BLaER1 treated with 17β-estradiol and CSF1 and Interleukin-3, amounts not matched to agents 10 nM and 100 nM (cell line): Measurements from ENCODE around the gene TUBA4A.
"Not testable (repeated sequence)": the region's sequence is repeated elsewhere in the genome, so short reads cannot be mapped to it uniquely, and the experiment has no call there.

Experiments used
- H3K27ac ChIP-seq, 11 experiments: shearing (Covaris generic); formaldehyde crosslinking; 2 replicates each; pipeline ENCODE4 v1.8.1; 2022
- H3K27me3 ChIP-seq, 11 experiments: shearing (Covaris generic); formaldehyde crosslinking; 2 replicates each; pipeline ENCODE4 v1.8.1; 2022
- H3K36me3 ChIP-seq, 11 experiments: shearing (Covaris generic); formaldehyde crosslinking; 2 replicates each; pipeline ENCODE4 v1.8.1; 2022
- H3K4me1 ChIP-seq, 10 experiments: shearing (Covaris generic); formaldehyde crosslinking; 2 replicates each; pipeline ENCODE4 v1.8.1; 2022
- H3K4me2 ChIP-seq, 11 experiments: shearing (Covaris generic); formaldehyde crosslinking; 2 replicates each; pipeline ENCODE4 v1.8.1; 2022
- H3K4me3 ChIP-seq, 10 experiments: shearing (Covaris generic); formaldehyde crosslinking; 2 replicates each; pipeline ENCODE4 v1.8.1; 2022
- H3K9ac ChIP-seq, 11 experiments: shearing (Covaris generic); formaldehyde crosslinking; 2 replicates each; pipeline ENCODE4 v1.8.1; 2022
- H3K9me3 ChIP-seq, 11 experiments: shearing (Covaris generic); formaldehyde crosslinking; replicated peaks in 1 of 11; 2 replicates each; pipeline ENCODE4 v1.8.1; 2022
- H4K20me1 ChIP-seq, 11 experiments: shearing (Covaris generic); formaldehyde crosslinking; 2 replicates each; pipeline ENCODE4 v1.8.1; 2022
- Cebpa-rat ChIP-seq, 11 experiments: shearing (Covaris generic); IDR thresholded peaks; 2 replicates each; pipeline ENCODE4 v1.8.1; 2022

The TUBA4A gene

DNA sequence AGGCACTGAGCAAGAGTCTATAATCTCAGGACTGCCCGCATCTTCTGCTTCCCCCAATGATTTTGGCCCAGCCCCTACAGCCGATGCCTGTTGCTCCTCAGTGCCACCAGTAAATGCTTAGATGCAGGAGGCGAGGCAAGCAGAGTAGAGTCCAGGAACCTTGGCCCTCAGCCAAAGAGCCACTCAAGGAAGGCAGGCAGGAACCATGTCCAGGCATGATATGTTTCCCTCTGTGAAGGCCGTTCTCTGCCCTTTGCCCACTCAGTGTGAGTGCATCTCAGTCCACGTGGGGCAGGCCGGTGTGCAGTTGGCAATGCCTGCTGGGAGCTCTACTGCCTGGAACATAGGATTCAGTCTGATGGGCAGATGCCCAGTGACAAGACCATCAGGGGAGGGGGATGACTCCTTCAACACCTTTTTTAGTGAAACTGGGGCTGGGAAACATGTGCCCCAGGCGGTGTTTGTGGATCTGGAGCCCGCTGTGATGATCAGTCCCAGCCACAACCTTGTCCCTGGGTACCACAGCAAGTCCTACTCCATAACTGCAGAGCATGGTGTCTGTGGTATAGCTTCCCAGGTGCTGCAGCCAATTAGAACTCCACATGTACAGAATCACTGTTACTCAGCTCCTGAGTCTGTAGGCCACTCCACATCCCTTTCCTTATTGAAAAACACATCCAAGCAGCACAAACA is 15.8 kb upstream of the TUBA4A start:
- Histone ChIP-seq H3K4me2 (no peak overlapping the region), H3K36me3 (no peaks in the 10 kb centered on the region), H3K27ac (no peak overlapping the region), H3K9me3 (no peaks in the 10 kb centered on the region), H3K4me1 (peaks cover 0 to 8% (median 0%) of the 10 kb centered on the region in 10 experiments; a peak in 4 of 20 replicates), H3K27me3 (no peaks in the 10 kb centered on the region), H3K4me3 (no peak overlapping the region), H4K20me1 (no peaks in the 10 kb centered on the region; a peak in 2 of 22 replicates), H3K9ac (no peak overlapping the region)
- TF ChIP-seq Cebpa-rat (IDR thresholded peaks at IDR 0.05): no peak

DNA sequence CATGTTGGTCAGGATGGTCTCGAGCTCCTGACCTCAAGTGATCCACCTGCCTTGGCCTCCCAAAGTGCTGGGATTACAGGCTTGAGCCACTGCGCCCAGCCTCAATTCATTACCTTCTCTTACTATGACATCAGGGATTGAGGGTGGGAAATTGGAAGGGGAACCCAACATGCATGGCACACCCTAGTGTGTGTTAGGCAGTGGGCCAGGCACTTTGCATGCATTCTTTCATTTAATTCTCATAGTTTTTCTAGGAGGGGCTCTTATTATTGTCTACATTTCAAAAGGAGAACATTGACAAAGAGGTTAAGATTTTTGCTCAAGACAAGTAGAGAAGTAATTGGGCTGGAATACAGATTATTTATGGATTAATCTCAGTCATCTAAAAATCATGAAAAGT is 14.6 kb upstream of the TUBA4A start:
- Histone ChIP-seq H3K4me3 (no peak overlapping the region), H3K27me3 (no peaks in the 10 kb centered on the region), H3K4me1 (peaks cover 0 to 8% (median 0%) of the 10 kb centered on the region in 10 experiments; a peak in 4 of 20 replicates), H3K36me3 (no peaks in the 10 kb centered on the region), H4K20me1 (no peaks in the 10 kb centered on the region; a peak in 1 of 22 replicates), H3K27ac (no peak overlapping the region), H3K9me3 (no peaks in the 10 kb centered on the region), H3K9ac (no peak overlapping the region), H3K4me2 (no peak overlapping the region)
- TF ChIP-seq Cebpa-rat (IDR thresholded peaks at IDR 0.05): no peak

DNA sequence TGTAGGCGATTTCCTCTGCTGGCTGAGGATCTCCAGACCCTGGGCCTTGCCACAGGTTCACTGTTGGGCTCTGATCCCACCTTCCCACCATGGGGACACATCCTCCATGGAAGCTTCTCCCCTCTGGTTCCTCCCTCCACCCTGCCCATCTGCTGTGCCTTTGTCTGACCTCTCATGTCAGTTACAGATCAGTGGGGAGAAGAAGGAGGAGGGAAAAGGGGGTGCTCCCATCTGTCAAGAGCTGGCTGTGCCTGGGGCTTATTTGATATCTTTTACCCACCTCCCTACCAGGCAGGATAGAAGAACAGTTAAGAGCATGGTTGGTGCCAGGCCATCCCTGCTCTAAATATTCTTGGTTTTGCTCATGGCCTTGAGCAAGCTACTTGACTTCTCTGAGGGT is 13.2 kb upstream of the TUBA4A start:
- H3K4me1 ChIP-seq: peaks cover 0 to 8% (median 2%) of the 10 kb centered on the region in 10 experiments; a peak in 8 of 20 replicates
- no peaks in the 10 kb centered on the region for H3K9me3 ChIP-seq
- no peak overlapping the region for H3K9ac ChIP-seq
- no peaks in the 10 kb centered on the region for H3K27me3 ChIP-seq
- H3K36me3 ChIP-seq: no peaks in the 10 kb centered on the region
- H3K4me3 ChIP-seq: no peak overlapping the region
- H3K4me2 ChIP-seq: peak overlapping the region in 1 of 11 experiments; percentile 5; a peak in 1 of 22 replicates
- no peak for TF ChIP-seq Cebpa-rat (IDR thresholded peaks at IDR 0.05)
- no peaks in the 10 kb centered on the region; a peak in 1 of 22 replicates for H4K20me1 ChIP-seq
- no peak overlapping the region for H3K27ac ChIP-seq

DNA sequence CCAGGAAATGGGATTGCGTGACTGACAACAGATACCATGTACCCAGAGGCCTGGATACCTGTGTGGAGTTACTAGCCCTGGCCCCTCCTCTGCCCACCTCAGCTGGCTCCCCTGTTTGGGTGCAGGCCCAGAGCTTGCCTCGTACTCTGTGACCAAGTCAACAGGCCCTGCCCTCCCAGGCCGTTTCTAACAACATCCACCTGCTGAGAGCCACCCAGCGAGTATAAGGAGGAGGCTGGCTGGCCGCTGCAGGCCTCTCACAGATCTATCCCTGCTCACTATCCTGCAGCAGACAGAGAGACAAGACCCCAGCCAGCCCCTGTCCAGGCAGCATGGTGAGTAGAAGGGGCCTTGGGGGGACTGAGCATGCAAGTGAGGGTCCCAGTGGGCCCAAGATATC is 12.5 kb upstream of the TUBA4A start:
- H3K27me3 ChIP-seq: no peaks in the 10 kb centered on the region
- no peak overlapping the region for H3K4me3 ChIP-seq
- H3K27ac ChIP-seq: no peak overlapping the region
- no peaks in the 10 kb centered on the region; a peak in 1 of 22 replicates for H4K20me1 ChIP-seq
- H3K4me2 ChIP-seq: 0 out of 22 replicates have a peak overlapping the region, but pooled peaks of 1 of the 11 experiments have one; percentile 5
- TF ChIP-seq Cebpa-rat (IDR thresholded peaks at IDR 0.05): no peak
- no peak overlapping the region for H3K9ac ChIP-seq
- H3K36me3 ChIP-seq: no peaks in the 10 kb centered on the region
- H3K9me3 ChIP-seq: no peaks in the 10 kb centered on the region
- H3K4me1 ChIP-seq: peaks cover 2 to 14% (median 9%) of the 10 kb centered on the region in 10 experiments

DNA sequence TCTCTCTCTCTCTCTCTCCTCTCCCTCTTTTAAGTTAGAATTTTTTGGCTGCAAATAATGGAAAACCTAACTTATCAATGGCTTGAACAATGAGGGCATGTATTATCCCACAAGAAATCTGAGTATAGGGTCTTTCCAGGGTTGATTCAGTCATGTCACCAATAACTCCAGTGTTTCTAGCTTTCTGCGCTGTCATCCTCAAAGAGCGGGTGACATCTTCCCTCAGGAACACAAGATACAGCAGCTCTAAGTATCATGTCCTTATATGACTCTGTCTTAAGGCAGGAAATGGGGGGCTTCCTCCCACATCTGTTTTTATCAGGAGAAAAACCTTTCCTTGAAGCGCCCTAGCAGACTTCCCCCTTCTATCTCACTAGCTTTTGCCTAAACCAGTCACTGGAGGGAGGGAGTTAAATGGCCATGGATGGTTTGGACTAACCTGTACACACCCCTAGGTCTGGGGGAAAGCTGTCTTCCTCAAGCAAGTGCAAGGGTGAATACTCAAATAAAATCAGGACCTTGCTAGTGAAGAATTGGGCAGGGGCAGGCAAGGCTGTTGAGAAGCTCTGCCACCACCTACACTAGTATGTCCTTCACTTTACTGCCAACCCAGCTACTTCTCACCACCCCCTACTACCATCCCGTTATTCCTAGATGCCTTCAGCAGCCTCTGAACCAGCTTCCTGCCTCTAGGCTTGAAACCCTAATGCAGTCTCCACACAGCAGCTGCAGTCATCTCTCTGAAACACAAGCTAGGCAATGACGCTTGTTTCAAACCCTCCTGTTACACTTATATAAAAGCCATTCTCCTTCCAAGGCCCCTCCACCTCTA is 7.5 kb upstream of the TUBA4A start:
- Histone ChIP-seq H3K36me3 (no peaks in the 10 kb centered on the region), H3K9me3 (no peaks in the 10 kb centered on the region), H3K4me1 (peaks cover 7 to 18% (median 14%) of the 10 kb centered on the region in 10 experiments), H3K27me3 (no peaks in the 10 kb centered on the region), H3K9ac (no peak overlapping the region; a peak in 1 of 22 replicates), H3K27ac (no peak overlapping the region), H4K20me1 (no peaks in the 10 kb centered on the region), H3K4me2 (peak overlapping the region; percentile 18 to 77 (median 67); a peak in 21 of 22 replicates), H3K4me3 (no peak overlapping the region)
- no peak for TF ChIP-seq Cebpa-rat (IDR thresholded peaks at IDR 0.05)

DNA sequence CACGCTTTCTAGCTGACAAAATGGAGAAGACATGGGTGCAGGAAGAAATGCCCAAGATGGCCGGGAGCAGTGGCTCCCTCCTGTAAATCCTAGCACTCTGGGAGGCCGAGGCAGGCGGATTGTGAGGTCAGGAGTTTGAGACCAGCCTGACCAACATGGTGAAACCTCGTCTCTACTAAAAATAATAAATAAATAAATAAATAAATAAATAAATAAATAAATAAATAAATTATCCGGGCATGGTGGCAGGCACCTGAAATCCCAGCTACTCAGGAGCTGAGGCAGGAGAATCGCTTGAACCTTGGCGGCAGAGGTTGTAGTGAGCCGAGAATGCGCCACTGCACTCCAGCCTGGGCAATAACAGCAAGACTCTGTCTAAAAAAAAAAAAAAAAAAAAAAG is 5.2 kb upstream of the TUBA4A start:
- H3K36me3 ChIP-seq, H3K9me3 ChIP-seq, H3K4me2 ChIP-seq, H3K27ac ChIP-seq, H3K27me3 ChIP-seq, H4K20me1 ChIP-seq, H3K9ac ChIP-seq, H3K4me3 ChIP-seq: not testable (repeated sequence)
- H3K4me1 ChIP-seq: peaks cover 18 to 37% (median 31%) of the 10 kb centered on the region in 10 experiments

DNA sequence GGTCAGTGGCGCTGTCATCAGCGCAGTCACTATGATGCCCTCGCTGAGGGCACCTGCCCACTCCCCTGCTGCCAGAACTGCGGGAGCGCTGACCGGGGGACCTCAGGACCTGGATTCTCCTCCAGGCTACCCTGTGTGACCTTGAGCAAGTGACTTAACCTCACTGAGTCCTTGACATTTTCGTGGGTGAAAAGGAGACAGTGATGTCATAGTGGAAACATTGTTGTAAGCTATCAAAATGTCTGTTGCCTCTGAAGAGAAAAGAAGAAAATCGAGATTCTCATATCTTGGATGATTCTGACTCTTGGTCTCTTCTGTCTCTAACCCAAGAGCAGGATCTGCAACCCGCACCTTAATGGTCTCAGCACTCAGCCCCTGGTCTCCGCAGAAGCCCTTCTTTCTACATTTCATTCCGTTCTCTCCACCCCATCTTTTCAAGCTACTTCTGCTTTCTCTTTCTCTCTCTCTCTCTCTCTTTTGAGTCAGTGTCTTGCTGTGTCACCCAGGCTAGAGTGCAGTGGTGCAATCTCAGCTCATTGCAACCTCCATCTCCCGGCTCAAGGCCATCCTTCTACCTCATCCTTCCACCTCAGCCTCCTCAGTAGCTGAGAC is 978 bp upstream of the TUBA4A start:
- H3K4me1 ChIP-seq: peaks cover 47 to 62% (median 59%) of the 10 kb centered on the region in 10 experiments
- H3K4me3 ChIP-seq: peak overlapping the region; percentile 59 to 78 (median 66)
- H4K20me1 ChIP-seq: peaks cover 0 to 24% (median 0%) of the 10 kb centered on the region in 11 experiments; a peak in 3 of 22 replicates
- H3K9ac ChIP-seq: peak overlapping the region; percentile 66 to 81 (median 78)
- peak overlapping the region; percentile 91 to 100 (median 99) for H3K4me2 ChIP-seq
- H3K27me3 ChIP-seq: peaks cover 0 to 20% (median 14%) of the 10 kb centered on the region in 11 experiments; a peak in 10 of 22 replicates
- peak overlapping the region; percentile 18 to 88 (median 77); a peak in 21 of 22 replicates for H3K27ac ChIP-seq
- peaks cover 0 to 17% (median 6%) of the 10 kb centered on the region in 11 experiments; a peak in 8 of 22 replicates for H3K36me3 ChIP-seq
- TF ChIP-seq Cebpa-rat (IDR thresholded peaks at IDR 0.05): peak in 10 of 11 experiments; percentile 27 to 90 (median 72); a peak in 17 of 22 replicates
- no peaks in the 10 kb centered on the region for H3K9me3 ChIP-seq

DNA sequence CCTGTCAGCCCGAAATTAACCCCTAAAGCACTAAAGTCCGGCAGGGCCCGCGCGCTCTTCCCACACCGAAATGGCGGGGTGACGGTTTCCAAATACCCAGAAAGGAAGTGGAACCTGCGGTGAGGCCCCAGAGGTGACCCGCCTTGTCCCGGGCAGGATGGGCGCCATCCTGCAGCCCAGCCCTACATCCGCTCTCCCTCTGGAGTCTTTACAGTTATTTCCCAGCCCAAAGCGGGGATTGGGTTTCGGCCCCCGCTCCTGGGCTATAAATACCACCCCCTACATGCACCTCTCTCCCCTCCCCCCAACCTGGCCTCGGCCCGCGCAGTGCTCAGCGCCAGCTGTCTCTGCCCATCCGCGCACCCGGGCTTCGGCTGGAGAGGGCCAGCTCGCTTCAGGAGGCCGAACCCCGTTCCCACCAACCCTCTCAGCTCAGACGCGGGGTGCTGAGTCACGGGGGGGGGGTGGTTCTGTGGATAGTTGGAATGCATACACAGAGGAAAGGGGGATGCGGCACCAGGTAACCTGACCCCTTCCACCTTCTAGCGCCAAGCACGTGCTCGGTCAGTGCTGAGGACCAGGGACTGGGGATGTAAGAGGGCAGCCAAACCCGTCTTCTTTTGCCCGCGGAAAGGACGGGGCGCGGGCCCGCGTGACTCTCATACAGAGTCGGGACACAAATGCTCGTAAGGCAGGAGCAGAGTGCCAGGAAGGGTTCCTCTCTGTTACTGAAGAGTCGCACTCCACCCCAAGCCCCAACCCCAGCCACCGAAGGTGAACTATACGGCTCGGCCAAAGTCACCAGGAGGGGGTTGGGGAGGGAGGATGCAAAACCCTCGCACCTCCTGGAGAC is 592 bp downstream of the TUBA4A start, which contains the start of gene TUBA4B:
Gene TUBA4B, plus strand, starts transcription at position 344 of the 853 bp plus-strand sequence. Its CDS starts 165 bp downstream, at position 509.
- Histone ChIP-seq H3K27me3 (peaks cover 0 to 20% (median 14%) of the 10 kb centered on the region in 11 experiments; a peak in 10 of 22 replicates), H3K27ac (peak within 1 kb of the TSS; percentile 18 to 88 (median 77); a peak in 21 of 22 replicates), H3K4me1 (peaks cover 63 to 78% (median 75%) of the 10 kb centered on the region in 10 experiments), H3K4me2 (peak within 1 kb of the TSS; percentile 91 to 100 (median 99)), H4K20me1 (peaks cover 0 to 33% (median 0%) of the 10 kb centered on the region in 11 experiments; a peak in 3 of 22 replicates), H3K36me3 (peaks cover 0 to 21% (median 9%) of the 10 kb centered on the region in 11 experiments; a peak in 9 of 22 replicates), H3K9me3 (no peaks in the 10 kb centered on the region), H3K9ac (peak within 1 kb of the TSS; percentile 66 to 81 (median 78)), H3K4me3 (peak within 1 kb of the TSS; percentile 59 to 78 (median 66))
- TF ChIP-seq Cebpa-rat (IDR thresholded peaks at IDR 0.05): no peak
